ENCODE measurements around the gene OTOF. TPM values are rescaled to one million over a fixed set of nuclear protein-coding genes. Genes with fewer than 3 reads are reported as not detected.

Gene OTOF
- total RNA-seq, 1 experiment from 2014 or later = 0.26 TPM

GRCh38 chr2:26410764-26411243 lies 67.1 kb downstream of the OTOF start (continued):
- TF ChIP-seq ZNF532 (CRISPR knock-in tag; IDR thresholded peaks at IDR 0.05; ENCODE audit: borderline replicate concordance) (no peak), FOXJ3 (CRISPR knock-in tag; IDR thresholded peaks at IDR 0.05; ENCODE audit: borderline replicate concordance) (no peak), IRF1 (CRISPR knock-in tag; IDR thresholded peaks at IDR 0.05) (no peak), MYBL2 (CRISPR knock-in tag; IDR thresholded peaks at IDR 0.05) (no peak)

GRCh38 chr2:26409785-26410184 lies 68.1 kb downstream of the OTOF start:
- H3K27ac Mint-ChIP-seq = no peak overlapping the region
- TF ChIP-seq RORB (CRISPR knock-in tag; IDR thresholded peaks at IDR 0.05) = no peak
- TF ChIP-seq CREM (CRISPR knock-in tag; IDR thresholded peaks at IDR 0.05) = no peak
- TF ChIP-seq ZNF416 (CRISPR knock-in tag; IDR thresholded peaks at IDR 0.05) = no peak
- TF ChIP-seq E2F1 (CRISPR knock-in tag; IDR thresholded peaks at IDR 0.05) = no peak
- no peak for TF ChIP-seq IRF2 (CRISPR knock-in tag; IDR thresholded peaks at IDR 0.05; ENCODE audit: borderline replicate concordance, low read depth)
- TF ChIP-seq FOXP1 (CRISPR knock-in tag; IDR thresholded peaks at IDR 0.05; ENCODE audit: borderline replicate concordance) = no peak
- no peak for TF ChIP-seq AFF4 (CRISPR knock-in tag; IDR thresholded peaks at IDR 0.05; ENCODE audit: borderline replicate concordance)
- no peak for TF ChIP-seq JUN (CRISPR knock-in tag; IDR thresholded peaks at IDR 0.05)
- no peak for TF ChIP-seq FOXK1 (CRISPR knock-in tag; IDR thresholded peaks at IDR 0.05)
- no peak for TF ChIP-seq E2F5 (CRISPR knock-in tag; IDR thresholded peaks at IDR 0.05)
- TF ChIP-seq GABPB1 (CRISPR knock-in tag; IDR thresholded peaks at IDR 0.05) = no peak
- no peak overlapping the region for H3K4me3 Mint-ChIP-seq
- H3K9me3 Mint-ChIP-seq = no peaks in the 10 kb centered on the region
- no peaks in the 10 kb centered on the region for H3K27me3 Mint-ChIP-seq (ENCODE audit: low read depth)
- ChIA-PET CTCF (no interaction called here), POLR2A (no interaction called here)
- DNase-seq (ENCODE audit: low spot score) (no peak), ATAC-seq (no peak)
- no peaks in the 10 kb centered on the region for H3K36me3 Mint-ChIP-seq
- no peaks in the 10 kb centered on the region for H3K4me1 Mint-ChIP-seq
